CD14-positive monocyte (primary cell): ENCODE results near the gene HGFAC. TPM values are rescaled to one million over a fixed set of nuclear protein-coding genes. Genes with fewer than 3 reads are reported as not detected.

Experiments used
- DNase-seq, 3 donors: peaks; one replicate each; pipeline ENCODE4 v3.0.0-alpha.2; 2011 to 2022
- H2AFZ ChIP-seq: 2 replicates; pipeline ENCODE4 v1.6.0; 2012; ENCODE audit warnings: mild to moderate bottlenecking, low read depth, low read length, inconsistent platforms; ENCODE audit not compliant: insufficient read depth, poor library complexity, severe bottlenecking
- H3K27ac ChIP-seq, 2 donors: 1 replicate in 1 of 2; 2 replicates in 1 of 2; pipeline ENCODE4 v1.5.1; 2012 to 2013; ENCODE audit warnings: low read length in 2 of 2, control low read depth in 1 of 2, inconsistent platforms in 1 of 2, low read depth in 1 of 2, mild to moderate bottlenecking in 1 of 2
- H3K27me3 ChIP-seq, 2 donors: one replicate each; pipeline versions ENCODE4 v1.6.0 to v1.6.1; 2011 to 2013; ENCODE audit warnings: low read length in 2 of 2; ENCODE audit not compliant: control insufficient read depth in 2 of 2, insufficient read depth in 2 of 2
- H3K36me3 ChIP-seq, 2 donors: replicated peaks in 1 of 2; 1 replicate in 1 of 2; 2 replicates in 1 of 2; pipeline versions ENCODE4 v1.5.1 to v1.6.1; 2012 to 2013; ENCODE audit warnings: low read length in 2 of 2, control low read depth in 1 of 2, inconsistent platforms in 1 of 2, mild to moderate bottlenecking in 1 of 2; ENCODE audit not compliant: insufficient read depth in 2 of 2, control insufficient read depth in 1 of 2
- H3K4me1 ChIP-seq, 2 donors: 1 replicate in 1 of 2; 2 replicates in 1 of 2; pipeline versions ENCODE4 v1.5.1 to v1.6.1; 2012 to 2013; ENCODE audit warnings: low read length in 2 of 2, control low read depth in 1 of 2, inconsistent platforms in 1 of 2, mild to moderate bottlenecking in 1 of 2, moderate library complexity in 1 of 2; ENCODE audit not compliant: insufficient read depth in 2 of 2, control insufficient read depth in 1 of 2
- H3K4me2 ChIP-seq: replicated peaks from 2 replicates; pipeline ENCODE3; 2012; ENCODE audit warnings: low read length, moderate library complexity, mild to moderate bottlenecking; ENCODE audit not compliant: poor library complexity, severe bottlenecking; ENCODE audit errors: extremely low read depth
- H3K4me3 ChIP-seq, 3 experiments: fragments of 200-600 bp in 1 of 3; sonication (generic) in 1 of 3; replicated peaks in 1 of 3; 1 replicate in 2 of 3; 2 replicates in 1 of 3; pipeline ENCODE4 v1.5.1; 2011 to 2013; ENCODE audit warnings: low read length in 3 of 3, mild to moderate bottlenecking in 3 of 3, control low read depth in 2 of 3, low read depth in 2 of 3, inconsistent platforms in 1 of 3, moderate library complexity in 1 of 3
- H3K79me2 ChIP-seq: 2 replicates; pipeline ENCODE4 v1.6.0; 2012; ENCODE audit warnings: mild to moderate bottlenecking, control low read depth, inconsistent platforms, low read length, moderate library complexity; ENCODE audit not compliant: insufficient read depth
- H3K9ac ChIP-seq: 2 replicates; pipeline ENCODE4 v1.6.0; 2017; ENCODE audit warnings: low read length, mild to moderate bottlenecking; ENCODE audit not compliant: insufficient read depth, poor library complexity, severe bottlenecking
- H3K9me3 ChIP-seq, 2 donors: replicated peaks in 1 of 2; 1 replicate in 1 of 2; 2 replicates in 1 of 2; pipeline versions ENCODE4 v1.5.1 to v1.6.1; 2012 to 2013; ENCODE audit warnings: low read length in 2 of 2, control low read depth in 1 of 2; ENCODE audit not compliant: control insufficient read depth in 1 of 2, insufficient read depth in 1 of 2
- H4K20me1 ChIP-seq: 2 replicates; pipeline ENCODE4 v1.6.0; 2012; ENCODE audit warnings: mild to moderate bottlenecking, low read length, control low read depth, moderate library complexity; ENCODE audit not compliant: insufficient read depth
- H3K27ac Mint-ChIP-seq, 7 donors: one replicate each; pipeline ENCODE4 v1.8.0; 2020; ENCODE audit warnings: mild to moderate bottlenecking in 7 of 7, mixed read lengths in 7 of 7, moderate library complexity in 6 of 7, inconsistent platforms in 2 of 7
- H3K27me3 Mint-ChIP-seq, 3 donors: one replicate each; pipeline ENCODE4 v1.8.0; 2021 to 2022; ENCODE audit warnings: low read depth in 3 of 3, mild to moderate bottlenecking in 3 of 3, mixed read lengths in 3 of 3, moderate library complexity in 3 of 3, inconsistent platforms in 1 of 3
- H3K36me3 Mint-ChIP-seq, 2 donors: one replicate each; pipeline ENCODE4 v1.8.0; 2020; ENCODE audit warnings: mixed read lengths in 2 of 2, inconsistent platforms in 1 of 2, mild to moderate bottlenecking in 1 of 2
- H3K4me1 Mint-ChIP-seq: one replicate; pipeline ENCODE4 v1.8.0; 2020; ENCODE audit warnings: mild to moderate bottlenecking, mixed read lengths
- H3K4me3 Mint-ChIP-seq, 2 donors: one replicate each; pipeline ENCODE4 v1.8.0; 2020; ENCODE audit warnings: mild to moderate bottlenecking in 2 of 2, mixed read lengths in 2 of 2, moderate library complexity in 1 of 2
- H3K9me3 Mint-ChIP-seq, 7 donors: one replicate each; pipeline ENCODE4 v1.8.0; 2020 to 2022; ENCODE audit warnings: mixed read lengths in 7 of 7, mild to moderate bottlenecking in 6 of 7, moderate library complexity in 6 of 7, inconsistent platforms in 2 of 7
- CTCF ChIP-seq: fragments of 200-600 bp; IDR thresholded peaks from one replicate; pipeline ENCODE4 v1.8.0; 2022; ENCODE audit warnings: antibody characterized with exemption, mild to moderate bottlenecking
- WGBS: methylation state at CpG from one replicate; pipeline ENCODE4 v1.1.5; 2013; ENCODE audit warnings: missing lambda C conversion rate; ENCODE audit not compliant: insufficient coverage; 5-methylcytosine and 5-hydroxymethylcytosine counted together
- intact Hi-C, 2 donors: fragments of 100-400 bp; cut with micrococcal nuclease; formaldehyde crosslinking; loops; one replicate each; pipeline versions ENCODE4 v1.15.0 to v1.15.1; 2023
- polyA plus RNA-seq, 3 donors: library from polyadenylated mRNA; depleted of rRNA in 1 of 3; unstranded in 2 of 3; stranded (reverse) in 1 of 3; fragments of 300-500 nt in 2 of 3; fragments of >200 nt in 1 of 3; fragmentation: Illumina TruSeq in 2 of 3; gene quantifications; 1 replicate in 2 of 3; 2 replicates in 1 of 3; pipeline ENCODE4 v1.2.3, GENCODE V29; 2012 to 2021

The HGFAC gene
- polyA plus RNA-seq, 3 donors, result 0.17 TPM; not detected in 2

GRCh38 chr4:3393171-3393570 lies 48.6 kb upstream of the HGFAC start:
- Histone ChIP-seq H3K9me3 (no peaks in the 10 kb centered on the region), H3K9ac (no peak overlapping the region), H3K4me3 (no peak overlapping the region), H4K20me1 (no peaks in the 10 kb centered on the region), H3K36me3 (no peaks in the 10 kb centered on the region), H3K4me2 (no peak overlapping the region), H3K4me1 (peaks cover 26% of the 10 kb centered on the region in 2 donors), H3K79me2 (no peaks in the 10 kb centered on the region), H3K27me3 (no peaks in the 10 kb centered on the region), H3K27ac (no peak overlapping the region), H2AFZ (no peak overlapping the region)
- Mint-ChIP-seq H3K4me3 (no peak overlapping the region), H3K36me3 (peaks cover 2 to 12% of the 10 kb centered on the region in 2 donors), H3K27ac (no peak overlapping the region), H3K9me3 (no peaks in the 10 kb centered on the region), H3K27me3 (peaks cover 0 to 2% (median 0%) of the 10 kb centered on the region in 3 donors), H3K4me1 (peaks cover 25% of the 10 kb centered on the region)
- DNase-seq, result no peak
- intact Hi-C loops, result no loop called here
- WGBS, result 99% methylated on average over 8 of the region's 8 CpGs
- no peak for TF ChIP-seq CTCF

GRCh38 chr4:3396600-3396999 lies 45.2 kb upstream of the HGFAC start:
- Histone ChIP-seq H3K9ac (no peak overlapping the region), H3K4me2 (no peak overlapping the region), H3K9me3 (no peaks in the 10 kb centered on the region), H3K79me2 (no peaks in the 10 kb centered on the region), H2AFZ (no peak overlapping the region), H3K4me1 (peaks cover 14 to 23% of the 10 kb centered on the region in 2 donors), H3K36me3 (no peaks in the 10 kb centered on the region), H4K20me1 (no peaks in the 10 kb centered on the region), H3K27me3 (no peaks in the 10 kb centered on the region), H3K27ac (no peak overlapping the region), H3K4me3 (no peak overlapping the region)
- Mint-ChIP-seq H3K9me3 (peaks cover 0 to 1% (median 0%) of the 10 kb centered on the region in 7 donors), H3K27me3 (no peaks in the 10 kb centered on the region), H3K4me1 (peaks cover 24% of the 10 kb centered on the region), H3K27ac (no peak overlapping the region), H3K36me3 (peaks cover 2 to 5% of the 10 kb centered on the region in 2 donors), H3K4me3 (no peak overlapping the region)
- intact Hi-C loops, result no loop called here
- 93% methylated on average over 2 of the region's 2 CpGs for WGBS
- no peak for TF ChIP-seq CTCF
- DNase-seq, result no peak
